Measurements from ENCODE around the gene SCAND1. TPM values are rescaled to one million over a fixed set of nuclear protein-coding genes. Genes with fewer than 3 reads are reported as not detected.
A peak's percentile ranks its signal among the peaks of the same experiment; 100 is the strongest.
"Not testable (repeated sequence)": the region's sequence is repeated elsewhere in the genome, so short reads cannot be mapped to it uniquely, and the experiment has no call there.

SCAND1 gene
- 10 to 100 TPM; 18.8 to 71.2 (median 55.0) TPM for total RNA-seq

DNA sequence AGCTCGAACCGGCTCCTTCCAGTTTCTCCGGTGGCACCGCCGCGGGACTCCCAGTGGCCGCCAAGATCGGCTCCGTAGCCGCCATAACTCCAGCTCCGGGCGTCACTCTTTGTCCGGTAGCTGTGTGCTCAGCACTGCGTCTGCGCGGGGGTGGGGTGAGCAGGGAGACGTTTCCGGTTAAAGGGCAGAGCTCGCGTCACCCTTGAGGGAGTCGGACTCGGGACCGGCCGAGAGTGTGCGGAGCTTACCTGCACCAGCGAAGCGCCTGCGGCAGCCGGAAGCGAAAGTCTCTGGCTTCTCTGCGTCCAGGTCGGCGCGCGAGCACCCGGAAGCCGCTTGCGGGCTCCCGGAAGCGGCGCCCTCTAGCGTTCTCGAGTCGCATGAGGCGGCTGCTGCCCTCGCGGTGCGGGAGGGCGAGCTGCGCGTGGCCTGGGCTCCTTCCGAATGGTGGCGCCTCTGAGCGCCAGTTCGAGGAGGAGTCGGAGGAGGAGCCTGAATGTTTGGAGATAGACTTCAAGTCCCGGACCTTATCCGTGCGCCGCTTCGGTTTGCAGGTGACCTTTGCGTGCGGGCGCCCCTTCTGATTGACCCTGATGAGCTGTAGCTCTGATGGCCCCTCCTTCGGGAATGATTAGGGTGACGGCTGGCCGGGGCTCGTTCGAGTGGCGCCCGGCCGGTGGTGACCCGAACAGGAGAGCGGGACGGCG lies at the start of gene SCAND1:
Gene SCAND1, minus strand, starts transcription at position 303 of the 707 bp plus-strand sequence. Its CDS starts 218 bp downstream, at position 85.
- TF ChIP-seq, protein P1, sequence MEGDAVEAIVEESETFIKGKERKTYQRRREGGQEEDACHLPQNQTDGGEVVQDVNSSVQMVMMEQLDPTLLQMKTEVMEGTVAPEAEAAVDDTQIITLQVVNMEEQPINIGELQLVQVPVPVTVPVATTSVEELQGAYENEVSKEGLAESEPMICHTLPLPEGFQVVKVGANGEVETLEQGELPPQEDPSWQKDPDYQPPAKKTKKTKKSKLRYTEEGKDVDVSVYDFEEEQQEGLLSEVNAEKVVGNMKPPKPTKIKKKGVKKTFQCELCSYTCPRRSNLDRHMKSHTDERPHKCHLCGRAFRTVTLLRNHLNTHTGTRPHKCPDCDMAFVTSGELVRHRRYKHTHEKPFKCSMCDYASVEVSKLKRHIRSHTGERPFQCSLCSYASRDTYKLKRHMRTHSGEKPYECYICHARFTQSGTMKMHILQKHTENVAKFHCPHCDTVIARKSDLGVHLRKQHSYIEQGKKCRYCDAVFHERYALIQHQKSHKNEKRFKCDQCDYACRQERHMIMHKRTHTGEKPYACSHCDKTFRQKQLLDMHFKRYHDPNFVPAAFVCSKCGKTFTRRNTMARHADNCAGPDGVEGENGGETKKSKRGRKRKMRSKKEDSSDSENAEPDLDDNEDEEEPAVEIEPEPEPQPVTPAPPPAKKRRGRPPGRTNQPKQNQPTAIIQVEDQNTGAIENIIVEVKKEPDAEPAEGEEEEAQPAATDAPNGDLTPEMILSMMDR (IDR thresholded peaks at IDR 0.05), result peak; percentile 97 to 99 (median 98)
- peak; percentile 72 to 85 for TF ChIP-seq POLR2A (IDR thresholded peaks at IDR 0.05)
- H3K27me3 ChIP-seq, result no peaks in the 10 kb centered on the region
- no peaks in the 10 kb centered on the region for H3K36me3 ChIP-seq
- H3K4me3 ChIP-seq, result peak within 1 kb of the TSS; percentile 76 to 79
- intact Hi-C loops (cut with DNase I; ENCODE audit: low total_unique reads), result no loop called here
- H3K9me3 ChIP-seq, result no peaks in the 10 kb centered on the region
- peak within 1 kb of the TSS; percentile 93 to 94 for H3K27ac ChIP-seq
- H3K4me1 ChIP-seq, result peaks cover 11 to 17% of the 10 kb centered on the region in 2 donors
- peak; percentile 95 to 96 for DNase-seq

DNA sequence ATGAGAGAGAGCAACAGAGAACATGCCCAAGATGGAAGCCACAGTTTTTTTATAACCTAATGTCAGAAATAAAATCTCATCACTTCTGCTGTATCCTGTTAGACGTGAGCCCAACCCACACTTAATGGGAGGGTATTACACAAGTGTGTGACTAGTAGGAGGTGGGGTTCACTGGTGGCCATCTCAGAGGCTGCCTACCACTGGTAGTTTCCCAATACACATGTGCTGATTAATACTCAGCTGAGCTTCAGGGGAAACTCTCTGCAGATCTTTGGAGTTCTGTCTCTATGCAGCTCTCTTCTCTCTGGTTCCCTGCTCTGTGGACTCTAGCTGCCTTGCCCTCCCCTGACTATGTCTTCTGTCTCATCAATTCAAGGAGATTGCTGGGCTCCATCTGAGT lies 49.7 kb upstream of the SCAND1 start:
- intact Hi-C loops (cut with DNase I; ENCODE audit: low total_unique reads), result no loop called here
- H3K36me3 ChIP-seq, result no peaks in the 10 kb centered on the region

DNA sequence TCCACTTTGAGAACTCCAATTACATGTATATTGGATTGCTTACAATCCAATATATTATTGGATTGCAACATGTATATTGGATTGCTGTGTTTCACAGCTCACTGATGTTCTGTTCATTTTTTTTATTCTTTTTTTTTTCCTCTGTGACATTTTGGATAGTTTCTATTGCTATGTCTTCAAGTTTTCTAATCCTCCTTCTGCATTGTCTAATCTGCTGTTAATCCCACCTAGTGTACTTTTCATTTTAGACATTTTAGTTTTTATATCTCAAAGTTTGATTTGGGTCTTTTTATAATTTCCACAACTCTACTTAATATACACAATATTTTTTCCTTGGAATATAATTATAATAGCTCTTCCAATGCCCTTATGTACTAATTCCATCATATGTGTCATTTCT lies 48.6 kb upstream of the SCAND1 start:
- intact Hi-C loops (cut with DNase I; ENCODE audit: low total_unique reads), result no loop called here
- H3K27me3 ChIP-seq, result no peaks in the 10 kb centered on the region
- no peak overlapping the region for H3K27ac ChIP-seq
- no peaks in the 10 kb centered on the region for H3K4me1 ChIP-seq
- H3K9me3 ChIP-seq, result no peaks in the 10 kb centered on the region
- no peaks in the 10 kb centered on the region for H3K36me3 ChIP-seq
- no peak overlapping the region for H3K4me3 ChIP-seq
- no peak for TF ChIP-seq POLR2A (IDR thresholded peaks at IDR 0.05)
- TF ChIP-seq, protein P1 (IDR thresholded peaks at IDR 0.05), result no peak
- DNase-seq, result no peak

More for the DNA sequence above, 49.7 kb upstream of the SCAND1 start:
- TF ChIP-seq, protein P1 (IDR thresholded peaks at IDR 0.05), result no peak
- no peak for TF ChIP-seq POLR2A (IDR thresholded peaks at IDR 0.05)
- H3K4me3 ChIP-seq, result no peak overlapping the region
- H3K27me3 ChIP-seq, result no peaks in the 10 kb centered on the region
- H3K27ac ChIP-seq, result no peak overlapping the region
- no peaks in the 10 kb centered on the region for H3K9me3 ChIP-seq
- no peaks in the 10 kb centered on the region for H3K4me1 ChIP-seq
- no peak for DNase-seq

DNA sequence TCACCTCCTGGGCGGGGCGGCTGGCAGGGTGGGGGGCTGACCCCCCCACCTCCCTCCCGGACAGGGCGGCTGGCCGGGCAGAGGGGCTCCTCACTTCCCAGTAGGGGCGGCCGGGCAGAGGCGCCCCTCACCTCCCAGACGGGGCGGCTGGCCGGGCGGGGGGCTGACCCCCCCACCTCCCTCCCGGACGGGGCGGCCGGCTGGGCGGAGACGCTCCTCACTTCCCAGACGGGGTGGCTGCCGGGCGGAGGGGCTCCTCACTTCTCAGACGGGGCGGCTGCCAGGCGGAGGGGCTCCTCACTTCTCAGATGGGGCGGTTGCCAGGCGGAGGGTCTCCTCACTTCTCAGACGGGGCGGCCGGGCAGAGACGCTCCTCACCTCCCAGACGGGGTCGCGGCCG lies 47.0 kb upstream of the SCAND1 start:
- DNase-seq; H3K27me3 ChIP-seq; intact Hi-C loops (cut with DNase I; ENCODE audit: low total_unique reads); H3K9me3 ChIP-seq; H3K4me3 ChIP-seq; H3K36me3 ChIP-seq; H3K4me1 ChIP-seq; H3K27ac ChIP-seq: not testable (repeated sequence)

DNA sequence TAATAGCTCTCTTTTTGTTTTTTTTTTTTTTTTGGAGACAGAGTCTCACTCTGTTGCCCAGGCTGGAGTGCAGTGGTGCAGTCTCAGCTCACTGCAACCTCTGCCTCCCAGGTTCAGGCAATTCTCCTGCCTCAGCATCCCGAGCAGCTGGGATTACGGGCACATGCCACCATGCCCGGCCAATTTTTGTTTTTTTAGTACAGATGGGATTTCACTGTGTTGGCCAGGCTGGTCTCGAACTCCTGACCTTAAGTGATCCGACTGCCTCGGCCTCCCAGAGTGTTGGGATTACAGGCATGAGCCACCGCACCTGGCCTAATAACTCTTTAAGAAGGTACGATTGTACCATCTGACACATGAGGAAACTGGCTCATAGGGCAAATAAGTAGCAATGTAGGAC lies 42.2 kb upstream of the SCAND1 start:
- H3K4me1 ChIP-seq; H3K4me3 ChIP-seq; DNase-seq; H3K27me3 ChIP-seq; intact Hi-C loops (cut with DNase I; ENCODE audit: low total_unique reads); H3K27ac ChIP-seq; H3K9me3 ChIP-seq; H3K36me3 ChIP-seq: not testable (repeated sequence)

DNA sequence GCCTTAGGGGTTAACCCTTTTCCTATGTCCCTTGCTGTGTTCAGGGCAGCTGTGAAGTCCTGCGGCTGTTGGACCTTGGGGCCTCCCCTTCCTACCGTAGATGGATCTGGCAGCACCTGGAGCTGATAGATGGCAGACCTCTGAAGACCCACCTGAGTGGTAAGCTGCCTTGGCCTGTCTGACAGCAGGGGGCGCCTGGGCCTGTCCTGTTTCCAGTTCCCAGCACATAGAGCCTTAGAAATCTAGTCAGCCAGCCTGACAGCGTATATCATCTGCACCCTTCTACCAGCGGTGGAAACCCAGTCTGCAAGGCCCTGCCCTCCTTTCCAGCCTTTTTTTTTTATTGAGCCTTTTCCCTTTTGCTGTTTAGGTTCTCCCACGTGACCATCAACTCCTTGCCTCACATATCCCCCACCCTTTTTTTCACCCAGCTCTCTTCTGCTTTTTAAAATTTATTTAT lies 40.7 kb upstream of the SCAND1 start:
- no peaks in the 10 kb centered on the region for H3K27me3 ChIP-seq
- H3K9me3 ChIP-seq, result no peaks in the 10 kb centered on the region
- H3K27ac ChIP-seq, result no peak overlapping the region
- no peaks in the 10 kb centered on the region for H3K4me1 ChIP-seq
- intact Hi-C loops (cut with DNase I; ENCODE audit: low total_unique reads), result no loop called here
- no peaks in the 10 kb centered on the region for H3K36me3 ChIP-seq
- no peak overlapping the region for H3K4me3 ChIP-seq
- DNase-seq, result peak; percentile 77
- TF ChIP-seq, protein P1 (IDR thresholded peaks at IDR 0.05), result peak; percentile 82 to 89 (median 84)
- no peak for TF ChIP-seq POLR2A (IDR thresholded peaks at IDR 0.05)

All from uterus (tissue), 4 donors.